Raji (cell line): ENCODE results near the gene INPP5D.

ENCODE experiments used
- POLR2A ChIP-seq: IDR thresholded peaks from 2 replicates; pipeline ENCODE4 v1.6.1; 2011; ENCODE audit warnings: low read depth, low read length, control low read depth; ENCODE audit not compliant: insufficient read depth

INPP5D gene

DNA sequence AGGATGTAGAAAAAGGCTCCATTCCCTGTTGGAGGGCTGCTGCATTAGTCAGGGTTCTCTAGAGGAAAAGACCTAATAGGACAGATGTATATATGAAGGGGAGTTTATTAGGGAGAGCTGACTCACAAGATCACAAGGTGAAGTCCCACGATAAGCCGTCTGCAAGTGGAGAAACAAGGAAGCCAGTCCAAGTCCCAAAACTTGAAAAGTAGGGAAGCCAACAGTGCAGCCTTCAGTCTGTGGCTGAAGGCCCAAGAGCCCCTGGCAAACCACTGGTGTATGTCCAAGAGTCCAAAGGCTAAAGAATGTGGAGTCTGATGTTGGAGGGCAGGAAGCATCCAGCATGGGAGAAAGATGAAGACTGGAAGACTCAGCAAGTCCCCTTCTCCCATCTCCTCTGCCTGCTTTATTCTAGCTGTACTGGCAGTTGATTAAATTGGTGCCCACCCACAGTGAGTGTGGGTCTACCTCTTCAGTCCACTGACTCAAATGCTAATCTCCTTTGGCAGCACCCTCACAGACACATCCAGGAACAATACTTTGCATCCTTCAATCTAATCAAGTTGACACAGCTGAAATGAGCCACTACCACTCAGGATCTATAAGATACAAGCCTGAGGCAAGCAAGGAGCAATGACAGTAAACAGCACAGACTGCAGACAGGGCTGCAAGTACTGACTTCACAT lies 161.4 kb downstream of the INPP5D start:
- TF ChIP-seq POLR2A, result no peak

DNA sequence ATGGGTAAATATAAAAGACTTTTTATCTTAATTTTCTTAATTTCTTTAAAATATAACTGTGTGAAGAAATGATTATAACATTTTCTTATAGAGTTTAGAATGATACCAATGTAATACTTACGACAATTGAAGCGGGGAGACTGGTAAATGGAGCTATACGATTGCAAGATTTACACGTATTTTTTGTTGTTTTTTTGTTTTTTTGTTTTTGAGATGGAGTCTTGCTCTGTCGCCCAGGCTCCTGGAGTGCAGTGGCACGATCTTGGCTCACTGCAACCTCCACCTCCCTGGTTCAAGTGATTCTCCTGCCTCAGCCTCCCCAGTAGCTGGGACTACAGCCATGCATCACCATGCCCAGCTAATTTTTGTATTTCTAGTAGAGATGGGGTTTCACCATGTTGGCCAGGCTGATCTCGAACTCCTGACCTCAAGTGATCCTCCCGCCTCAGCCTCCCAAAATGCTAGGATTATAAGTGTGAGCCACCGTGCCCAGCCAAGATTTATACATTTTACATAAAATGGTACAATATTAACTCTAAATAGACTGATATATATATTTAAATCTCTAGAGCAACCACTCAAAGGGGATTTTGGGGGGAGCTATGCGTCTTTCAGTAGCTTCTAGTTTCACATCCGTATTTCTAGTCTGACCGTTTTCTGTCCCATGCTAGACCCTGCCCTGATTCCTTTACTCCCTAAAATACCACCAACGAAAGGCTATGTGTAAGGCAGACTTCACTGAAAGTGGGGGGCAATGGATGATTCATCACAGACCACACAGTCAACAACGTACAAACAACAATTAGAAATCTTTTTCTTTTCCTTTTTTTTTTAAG lies 163.1 kb downstream of the INPP5D start:
- TF ChIP-seq POLR2A, result no peak

DNA sequence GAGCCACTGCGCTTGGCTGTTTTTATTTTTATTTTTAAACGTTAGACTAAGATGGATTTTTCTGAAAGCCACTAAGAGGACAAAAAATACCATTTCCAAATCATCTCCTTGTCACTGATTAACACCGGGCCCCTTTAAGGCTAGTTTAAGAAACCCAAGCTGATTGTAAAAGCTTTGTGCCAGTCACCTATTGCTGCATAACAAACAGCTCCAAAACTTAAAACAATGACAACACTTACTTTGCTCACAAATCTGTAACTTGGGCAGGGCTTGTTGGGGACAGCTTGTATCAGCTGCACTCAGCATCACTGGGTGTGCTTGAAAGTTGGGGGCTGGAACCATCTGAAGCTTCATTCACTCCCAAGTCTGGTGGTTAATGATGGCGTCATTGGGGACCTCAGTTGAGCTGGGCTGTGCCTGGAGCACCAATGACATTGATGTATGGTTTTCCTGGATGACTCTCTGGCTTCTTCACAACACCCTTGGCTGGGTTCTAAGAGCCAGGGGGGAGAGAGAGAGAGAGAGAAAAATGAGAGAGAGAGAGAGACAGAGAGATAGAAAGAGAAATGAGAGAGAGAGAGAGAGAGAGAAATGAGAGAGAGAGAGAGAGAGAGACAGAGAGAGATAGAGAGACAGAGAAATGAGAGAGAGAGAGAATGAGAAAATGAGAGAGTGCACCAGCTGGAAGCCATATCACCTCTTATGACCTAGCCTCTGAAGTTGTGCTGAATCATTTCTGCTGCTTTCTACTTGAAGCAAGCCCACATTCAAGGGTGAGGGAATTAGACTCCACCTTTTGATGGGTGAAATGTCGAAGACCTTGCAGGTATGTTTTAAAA lies 165.3 kb downstream of the INPP5D start:
- no peak for TF ChIP-seq POLR2A

DNA sequence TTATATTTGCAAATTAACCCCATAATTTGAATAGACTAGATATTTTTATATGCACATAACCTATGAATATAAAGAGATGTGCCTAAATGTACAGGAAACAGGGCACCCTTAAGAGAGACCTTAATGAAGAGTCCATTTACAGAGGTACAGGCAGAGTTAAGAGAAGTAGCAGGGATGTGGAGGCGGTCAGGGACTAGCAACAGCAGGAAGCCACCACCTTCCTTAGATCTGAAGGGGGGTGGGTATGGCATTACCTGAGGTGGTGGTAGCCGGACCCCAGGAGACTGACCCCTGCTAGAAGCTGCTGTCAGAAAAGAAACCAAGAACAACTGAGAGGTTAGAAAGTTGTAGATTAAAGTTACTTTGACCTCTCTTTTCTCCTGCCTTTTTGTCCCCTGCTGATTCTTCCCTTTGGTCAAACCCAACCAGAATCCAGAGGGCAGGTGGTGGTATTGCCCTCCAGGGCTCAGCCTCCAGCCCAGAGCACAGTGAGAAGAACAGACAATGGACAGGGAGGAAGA lies 166.4 kb downstream of the INPP5D start:
- TF ChIP-seq POLR2A, result no peak

DNA sequence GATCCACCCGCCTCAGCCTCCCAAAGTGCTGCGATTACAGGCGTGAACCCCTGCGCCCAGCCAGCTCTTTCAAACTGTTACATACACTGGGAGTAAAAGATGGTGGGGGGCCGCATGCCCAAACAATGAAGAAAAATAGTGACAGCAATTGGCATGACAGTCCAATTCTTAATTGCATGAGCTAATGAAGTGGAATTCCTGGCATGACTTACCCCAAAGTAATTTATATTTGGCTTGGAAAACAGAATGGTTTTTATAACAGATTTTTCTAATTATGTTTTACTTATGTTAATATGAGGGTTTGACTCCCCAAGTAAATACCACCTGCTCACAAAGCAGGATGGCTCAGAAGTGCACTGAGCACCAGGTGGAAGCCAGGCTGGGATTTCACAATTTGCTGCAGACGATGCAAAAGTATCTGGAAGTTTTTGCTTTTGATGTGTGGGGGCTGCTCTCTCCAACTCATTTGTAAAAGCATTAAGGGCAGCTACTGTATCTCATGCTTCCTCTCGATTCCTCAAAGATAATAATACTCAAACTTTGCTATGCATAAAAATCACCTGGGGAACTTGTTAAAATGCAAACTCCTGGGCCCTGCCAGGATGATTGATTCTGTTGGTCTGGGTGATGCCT lies 167.3 kb downstream of the INPP5D start:
- no peak for TF ChIP-seq POLR2A

DNA sequence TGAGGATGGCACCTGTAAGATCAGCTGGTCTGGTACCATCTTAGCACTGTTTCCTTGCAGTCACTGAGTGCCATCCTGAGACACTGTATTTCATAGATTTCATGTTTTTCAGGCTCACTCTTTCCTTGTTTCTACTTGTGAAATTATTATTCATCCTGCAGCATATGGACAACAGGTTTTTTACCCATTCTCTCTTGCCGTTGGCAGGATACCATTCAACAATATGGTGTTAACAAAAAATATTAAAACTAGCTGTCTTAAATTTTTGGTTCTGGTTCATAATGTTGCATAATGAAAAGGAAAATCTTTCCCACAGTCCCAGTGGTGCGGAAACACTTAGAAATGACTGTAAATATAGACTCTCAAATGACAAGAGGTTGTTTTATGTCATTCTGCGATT lies 168.2 kb downstream of the INPP5D start:
- no peak for TF ChIP-seq POLR2A

DNA sequence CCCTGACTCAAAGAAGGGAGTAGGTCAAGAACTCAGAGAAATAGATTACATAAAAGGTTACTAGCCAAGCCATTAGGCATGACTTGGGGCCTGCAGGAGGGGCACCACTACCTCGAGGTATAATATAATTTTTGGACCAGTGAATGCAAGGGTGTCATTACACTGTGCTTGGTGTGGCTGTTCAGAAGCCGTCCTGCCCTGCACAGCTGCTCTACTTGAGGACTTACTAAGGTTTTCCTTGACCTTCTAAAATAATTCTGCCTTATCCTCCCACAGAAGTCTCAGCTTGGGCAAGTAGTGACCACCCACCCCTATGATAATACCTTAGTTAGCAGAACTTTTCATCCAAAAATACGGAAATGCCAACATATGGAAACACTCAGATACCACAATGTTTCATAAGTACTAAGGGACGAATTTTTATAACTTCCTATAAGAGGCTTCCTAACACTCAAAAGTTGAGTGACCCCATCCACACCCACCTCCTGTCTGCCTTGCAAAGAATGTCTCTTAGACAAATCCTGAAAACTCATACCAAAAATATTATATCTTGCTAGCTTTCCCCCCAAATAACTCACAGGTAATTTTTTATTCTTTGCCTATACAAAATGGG lies 173.6 kb downstream of the INPP5D start:
- TF ChIP-seq POLR2A, result no peak

DNA sequence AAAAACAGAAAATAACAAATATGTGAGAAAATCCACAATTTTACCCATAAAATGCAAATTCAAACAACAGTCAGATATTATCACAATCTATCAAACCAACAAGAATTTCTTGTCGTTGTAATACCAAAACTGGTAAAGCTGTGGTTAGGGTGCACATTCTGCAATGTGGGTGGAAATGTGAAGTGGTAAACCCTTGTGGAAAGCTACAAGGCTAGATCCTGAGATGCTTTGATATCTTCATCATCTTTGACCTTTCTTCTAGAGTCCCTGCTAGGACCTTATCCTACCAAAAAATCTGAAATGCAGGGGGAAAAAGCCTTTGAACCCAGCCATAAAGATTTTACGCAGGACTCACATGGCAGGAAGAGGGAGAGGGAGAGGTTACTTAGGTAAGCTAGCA lies 174.1 kb downstream of the INPP5D start:
- TF ChIP-seq POLR2A, result no peak

DNA sequence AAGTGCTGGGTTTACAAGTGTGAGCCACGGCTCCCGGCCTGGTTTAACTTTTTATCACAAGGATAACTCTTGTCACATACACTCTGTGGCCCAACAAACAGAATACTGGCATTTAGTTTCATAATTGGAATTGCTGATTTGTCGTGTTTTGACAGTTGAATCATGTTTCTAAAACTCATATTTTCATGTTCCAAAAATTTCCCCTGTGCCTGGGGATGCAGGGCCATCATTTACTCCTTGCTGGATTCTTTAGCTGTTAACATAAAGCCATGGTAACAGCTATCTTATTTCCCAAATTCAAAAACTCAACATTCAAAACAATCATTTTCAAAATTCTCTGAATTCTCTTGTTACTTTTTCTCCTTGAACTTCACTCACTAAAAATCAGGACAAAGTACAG lies 174.9 kb downstream of the INPP5D start:
- no peak for TF ChIP-seq POLR2A

DNA sequence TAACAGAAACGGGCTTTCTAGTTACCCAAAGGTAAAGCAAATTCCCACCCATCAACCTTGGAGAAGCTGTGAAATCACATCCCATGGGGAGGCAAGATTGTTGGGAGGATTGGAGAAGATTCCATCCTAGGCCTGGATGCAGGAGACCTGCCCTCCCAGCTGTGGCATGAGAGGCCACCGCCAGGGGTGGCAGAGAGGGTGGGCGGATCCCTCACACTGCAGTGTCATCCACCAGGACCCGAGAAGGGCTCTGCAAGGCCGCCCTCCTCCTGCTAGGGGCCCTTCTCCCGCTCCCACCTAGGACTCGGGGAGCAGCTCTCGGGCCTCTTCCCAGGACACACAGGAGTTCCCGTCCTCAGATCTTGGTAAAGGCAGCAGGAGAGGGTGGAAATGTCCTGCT lies 175.8 kb downstream of the INPP5D start:
- TF ChIP-seq POLR2A, result no peak

DNA sequence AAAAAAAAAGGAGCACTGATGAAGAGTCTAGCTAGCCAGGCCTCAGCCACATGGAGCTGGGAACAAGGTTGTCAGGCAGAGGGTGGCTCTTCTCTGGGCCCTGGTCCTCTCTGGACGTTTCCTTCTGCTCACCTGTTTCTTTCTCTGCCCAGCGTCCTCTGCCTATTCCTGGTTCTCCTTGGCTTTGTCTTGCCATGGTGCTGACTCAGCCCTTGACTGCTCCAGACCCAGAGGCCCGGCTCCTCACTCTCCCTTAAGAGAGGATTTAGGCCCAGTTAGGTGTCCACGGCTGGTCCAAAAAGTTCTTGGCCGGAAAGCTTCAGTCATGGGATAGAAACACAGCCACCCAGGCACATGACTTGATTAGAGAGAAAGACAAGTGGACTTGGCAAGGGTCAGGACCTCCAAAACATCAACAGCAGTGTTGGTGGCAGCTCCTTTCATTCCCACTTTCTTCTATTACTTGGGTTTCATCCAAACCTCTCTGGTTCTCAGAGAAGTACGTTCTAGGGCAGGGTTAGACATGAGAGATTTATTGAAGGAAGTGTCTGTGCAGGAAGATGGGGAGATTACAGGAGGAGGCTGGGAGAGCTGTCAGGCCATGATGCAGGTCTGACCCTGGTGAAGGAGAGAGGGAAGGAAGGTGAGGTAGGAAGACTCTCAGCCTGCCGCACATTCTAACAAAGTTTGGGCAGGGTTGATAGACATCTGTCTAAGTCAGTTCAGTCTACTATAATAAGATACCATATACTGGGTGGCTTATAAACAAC lies 176.9 kb downstream of the INPP5D start:
- no peak for TF ChIP-seq POLR2A

DNA sequence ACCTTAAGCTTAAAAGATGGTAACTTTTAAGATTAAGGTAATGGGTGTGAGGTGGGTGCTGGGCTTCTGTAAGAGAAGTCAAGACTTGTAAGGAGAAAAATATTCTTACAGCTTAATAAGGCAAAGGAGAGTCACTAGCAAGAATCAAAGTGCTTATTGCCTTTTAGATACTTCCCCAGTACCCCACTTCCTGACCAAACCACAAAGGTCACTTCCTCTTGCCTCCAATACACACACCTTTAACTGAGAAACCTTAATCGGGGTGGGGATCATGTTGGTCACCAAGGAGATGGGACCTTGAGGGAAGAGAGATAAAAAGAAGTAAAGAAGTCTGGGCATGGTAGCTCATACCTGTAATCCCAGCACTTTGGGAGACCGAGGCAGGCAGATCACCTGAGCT lies 180.8 kb downstream of the INPP5D start:
- no peak for TF ChIP-seq POLR2A

DNA sequence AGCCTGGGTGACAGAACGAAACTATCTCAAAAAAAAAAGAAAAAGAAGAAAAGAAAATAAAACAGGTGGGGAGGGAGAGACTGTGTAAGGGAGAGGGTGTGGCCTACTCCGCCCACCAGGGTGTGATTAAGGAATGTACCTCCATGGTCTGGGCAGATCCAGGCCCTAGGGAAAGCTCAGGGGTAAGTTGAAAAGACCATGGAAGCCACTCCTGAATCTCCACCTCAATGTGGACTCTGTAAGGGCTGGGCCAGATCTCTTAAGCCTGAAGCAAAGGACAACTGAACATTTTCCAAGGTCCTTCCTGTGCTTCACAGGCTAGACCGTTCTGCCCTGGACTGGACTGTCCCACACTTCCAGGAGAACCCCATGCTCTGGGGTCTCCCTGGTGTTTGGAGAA lies 181.7 kb downstream of the INPP5D start:
- no peak for TF ChIP-seq POLR2A
